Measurements from ENCODE around the gene MALT1.

Gene MALT1

GRCh38 chr18:58738322-58738721, 67.1 kb downstream of the MALT1 start:
- no peak overlapping the region for H3K27ac ChIP-seq
- TF ChIP-seq ZFX (IDR thresholded peaks at IDR 0.05) (no peak), CTCF (conservative IDR thresholded peaks at IDR 0.05) (no peak)

- TF ChIP-seq ZFX (IDR thresholded peaks at IDR 0.05) (no peak), CTCF (conservative IDR thresholded peaks at IDR 0.05) (no peak)
- H3K27ac ChIP-seq: no peak overlapping the region
Observed at GRCh38 chr18:58745914-58746313, 74.6 kb downstream of the MALT1 start.

- TF ChIP-seq CTCF (conservative IDR thresholded peaks at IDR 0.05) (no peak), ZFX (IDR thresholded peaks at IDR 0.05) (no peak)
- H3K27ac ChIP-seq: no peak overlapping the region
Observed at GRCh38 chr18:58748899-58749595, 77.8 kb downstream of the MALT1 start.

GRCh38 chr18:58753976-58754375, 82.7 kb downstream of the MALT1 start:
- no peak overlapping the region for H3K27ac ChIP-seq
- no peak for TF ChIP-seq ZFX (IDR thresholded peaks at IDR 0.05)

- TF ChIP-seq CTCF (conservative IDR thresholded peaks at IDR 0.05) (no peak), ZFX (IDR thresholded peaks at IDR 0.05) (no peak)
- H3K27ac ChIP-seq: no peak overlapping the region
Observed at GRCh38 chr18:58754544-58755068, 83.3 kb downstream of the MALT1 start.

- no peak for TF ChIP-seq CTCF (conservative IDR thresholded peaks at IDR 0.05)
- H3K27ac ChIP-seq: no peak overlapping the region
Observed at GRCh38 chr18:58755304-58756010, 84.2 kb downstream of the MALT1 start.

GRCh38 chr18:58756148-58756547, 84.9 kb downstream of the MALT1 start:
- H3K27ac ChIP-seq: no peak overlapping the region
- TF ChIP-seq CTCF (conservative IDR thresholded peaks at IDR 0.05) (no peak), ZFX (IDR thresholded peaks at IDR 0.05) (no peak)

Data from C4-2B (cell line).